ENCODE results near the gene ARHGAP26.

- TF ChIP-seq, protein P1, sequence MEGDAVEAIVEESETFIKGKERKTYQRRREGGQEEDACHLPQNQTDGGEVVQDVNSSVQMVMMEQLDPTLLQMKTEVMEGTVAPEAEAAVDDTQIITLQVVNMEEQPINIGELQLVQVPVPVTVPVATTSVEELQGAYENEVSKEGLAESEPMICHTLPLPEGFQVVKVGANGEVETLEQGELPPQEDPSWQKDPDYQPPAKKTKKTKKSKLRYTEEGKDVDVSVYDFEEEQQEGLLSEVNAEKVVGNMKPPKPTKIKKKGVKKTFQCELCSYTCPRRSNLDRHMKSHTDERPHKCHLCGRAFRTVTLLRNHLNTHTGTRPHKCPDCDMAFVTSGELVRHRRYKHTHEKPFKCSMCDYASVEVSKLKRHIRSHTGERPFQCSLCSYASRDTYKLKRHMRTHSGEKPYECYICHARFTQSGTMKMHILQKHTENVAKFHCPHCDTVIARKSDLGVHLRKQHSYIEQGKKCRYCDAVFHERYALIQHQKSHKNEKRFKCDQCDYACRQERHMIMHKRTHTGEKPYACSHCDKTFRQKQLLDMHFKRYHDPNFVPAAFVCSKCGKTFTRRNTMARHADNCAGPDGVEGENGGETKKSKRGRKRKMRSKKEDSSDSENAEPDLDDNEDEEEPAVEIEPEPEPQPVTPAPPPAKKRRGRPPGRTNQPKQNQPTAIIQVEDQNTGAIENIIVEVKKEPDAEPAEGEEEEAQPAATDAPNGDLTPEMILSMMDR (IDR thresholded peaks at IDR 0.05) = no peak
- no peak for TF ChIP-seq POLR2A (IDR thresholded peaks at IDR 0.05)
Measured at GRCh38 chr5:142915038-142915437, 144.9 kb downstream of the ARHGAP26 start.
